Measurements from ENCODE around the gene SPOCK1.

Gene SPOCK1

GRCh38 chr5:137215780-137216179, 283.3 kb downstream of the SPOCK1 start:
- no peak for DNase-seq

GRCh38 chr5:137215261-137215660, 283.9 kb downstream of the SPOCK1 start:
- no peak for DNase-seq

GRCh38 chr5:137214446-137215189, 284.5 kb downstream of the SPOCK1 start:
- no peak for DNase-seq

GRCh38 chr5:137212471-137212870, 286.7 kb downstream of the SPOCK1 start:
- no peak for DNase-seq

- DNase-seq = no peak
These were observed 289.8 kb downstream of the SPOCK1 start for GRCh38 chr5:137209232-137209809.

- DNase-seq = no peak
These were observed 291.9 kb downstream of the SPOCK1 start for GRCh38 chr5:137207023-137207760.

- no peak for DNase-seq
These were observed 293.0 kb downstream of the SPOCK1 start for GRCh38 chr5:137206030-137206715.

- DNase-seq = no peak
These were observed 293.7 kb downstream of the SPOCK1 start for GRCh38 chr5:137205231-137206027.

- no peak for DNase-seq
These were observed 296.0 kb downstream of the SPOCK1 start for GRCh38 chr5:137203011-137203632.

- no peak for DNase-seq
These were observed 297.2 kb downstream of the SPOCK1 start for GRCh38 chr5:137201876-137202275.

- no peak for DNase-seq
These were observed 298.0 kb downstream of the SPOCK1 start for GRCh38 chr5:137200906-137201700.

- DNase-seq = no peak
These were observed 299.2 kb downstream of the SPOCK1 start for GRCh38 chr5:137199966-137200365.

- DNase-seq = no peak
These were observed 299.9 kb downstream of the SPOCK1 start for GRCh38 chr5:137199201-137199600.

GRCh38 chr5:137195483-137195882, 303.6 kb downstream of the SPOCK1 start:
- DNase-seq = no peak

- DNase-seq = no peak
These were observed 304.8 kb downstream of the SPOCK1 start for GRCh38 chr5:137194300-137194699.

GRCh38 chr5:137192293-137192743, 306.8 kb downstream of the SPOCK1 start:
- DNase-seq = no peak

- DNase-seq = no peak
These were observed 307.9 kb downstream of the SPOCK1 start for GRCh38 chr5:137191179-137191578.

- no peak for DNase-seq
These were observed 308.7 kb downstream of the SPOCK1 start for GRCh38 chr5:137190441-137190840.

GRCh38 chr5:137190031-137190430, 309.1 kb downstream of the SPOCK1 start:
- no peak for DNase-seq

GRCh38 chr5:137188566-137188965, 310.6 kb downstream of the SPOCK1 start:
- DNase-seq = no peak

All from effector CD8-positive, alpha-beta T cell (primary cell).